SH-SY5Y (cell line): ENCODE measurements around the gene TTC28.

Experiments
- GATA2 ChIP-seq: IDR thresholded peaks from 2 replicates; pipeline ENCODE4 v1.6.1; 2011; ENCODE audit warnings: mild to moderate bottlenecking, low read depth, low read length
- GATA3 ChIP-seq: IDR thresholded peaks from 2 replicates; pipeline ENCODE4 v1.6.1; 2011; ENCODE audit warnings: low read depth, mild to moderate bottlenecking, low read length, moderate library complexity

TTC28 gene

DNA sequence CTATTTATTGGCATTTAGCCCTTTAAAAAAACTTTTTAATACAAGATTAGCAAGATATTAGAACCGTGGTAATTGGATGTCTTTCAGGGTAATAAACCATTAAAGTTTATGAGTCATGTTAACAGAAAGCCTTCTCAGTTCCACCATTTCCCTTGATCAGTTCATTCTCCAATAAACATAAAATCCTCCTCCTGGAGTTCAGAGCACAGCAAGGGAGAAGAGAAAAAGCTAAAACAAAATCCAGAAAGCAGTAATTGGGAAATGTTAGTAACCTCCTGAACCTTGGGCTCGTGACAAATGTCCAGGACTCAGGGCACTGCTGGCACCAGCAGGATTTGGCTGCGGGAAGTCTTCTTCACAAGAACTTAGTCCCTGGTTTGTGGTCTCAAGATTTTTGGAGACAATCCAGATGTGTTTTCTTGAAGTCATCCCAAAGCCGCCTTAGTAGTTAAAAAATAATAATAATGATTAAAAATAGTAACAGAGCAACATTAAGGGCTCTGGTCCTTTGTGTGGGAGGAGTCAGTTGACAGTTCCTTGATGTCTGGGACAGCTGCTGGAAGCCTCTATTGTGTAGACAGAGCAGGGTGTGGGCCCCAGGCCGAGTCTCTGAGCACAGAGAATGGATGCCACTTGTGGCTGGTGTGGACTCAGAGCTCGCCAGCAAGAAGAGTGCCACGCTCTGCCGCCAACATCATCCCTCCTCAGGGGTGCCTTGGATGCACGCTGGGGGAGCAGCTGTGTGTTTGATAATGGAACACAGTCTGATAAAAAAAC, 717.2 kb downstream of the TTC28 start:
- no peak for TF ChIP-seq GATA3
- no peak for TF ChIP-seq GATA2

- no peak for TF ChIP-seq GATA2
- TF ChIP-seq GATA3, result no peak
Measured at GRCh38 chr22:27961680-27962079, 718.0 kb downstream of the TTC28 start.

GRCh38 chr22:27961182-27961581, 718.5 kb downstream of the TTC28 start:
- TF ChIP-seq GATA3 (no peak), GATA2 (no peak)

DNA sequence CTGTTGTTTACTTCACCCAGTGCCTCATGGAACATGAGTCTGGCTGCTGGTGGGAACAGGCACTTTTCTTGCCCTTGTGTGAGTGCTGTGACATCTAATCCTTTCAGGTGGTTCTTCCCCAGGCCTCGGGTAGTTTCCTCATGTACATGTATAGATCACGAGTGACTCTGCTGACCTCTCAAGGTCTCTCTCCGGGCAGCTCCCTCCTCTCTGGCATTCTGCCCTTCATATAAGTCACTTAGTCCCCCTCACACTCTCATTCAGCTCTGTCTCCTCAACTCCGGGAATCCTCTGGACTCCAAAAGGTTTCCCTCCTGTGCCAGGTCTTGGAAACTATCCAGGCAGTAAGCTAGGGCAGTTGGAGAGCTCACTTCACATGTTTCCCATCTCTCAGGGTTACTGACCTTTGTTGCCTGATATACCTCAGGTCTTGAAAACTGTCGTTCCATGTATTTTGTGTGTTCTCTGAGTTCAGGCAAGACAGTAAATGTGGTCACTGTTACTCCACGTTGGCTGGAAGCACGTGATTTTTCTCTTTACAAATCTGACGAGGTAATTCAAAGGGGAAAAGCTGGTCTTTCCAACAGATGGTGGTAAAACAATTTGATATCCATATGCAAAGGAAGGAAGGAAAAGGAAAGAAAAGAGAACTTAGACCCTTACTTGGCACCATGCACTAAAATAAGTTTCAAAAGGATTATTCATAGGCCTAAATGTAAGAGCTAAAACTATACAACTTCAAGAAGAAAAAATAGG, 720.1 kb downstream of the TTC28 start:
- TF ChIP-seq GATA3 (no peak), GATA2 (no peak)

- TF ChIP-seq GATA3, result no peak
- TF ChIP-seq GATA2, result no peak
Measured at GRCh38 chr22:27952779-27953178, 726.9 kb downstream of the TTC28 start.

DNA sequence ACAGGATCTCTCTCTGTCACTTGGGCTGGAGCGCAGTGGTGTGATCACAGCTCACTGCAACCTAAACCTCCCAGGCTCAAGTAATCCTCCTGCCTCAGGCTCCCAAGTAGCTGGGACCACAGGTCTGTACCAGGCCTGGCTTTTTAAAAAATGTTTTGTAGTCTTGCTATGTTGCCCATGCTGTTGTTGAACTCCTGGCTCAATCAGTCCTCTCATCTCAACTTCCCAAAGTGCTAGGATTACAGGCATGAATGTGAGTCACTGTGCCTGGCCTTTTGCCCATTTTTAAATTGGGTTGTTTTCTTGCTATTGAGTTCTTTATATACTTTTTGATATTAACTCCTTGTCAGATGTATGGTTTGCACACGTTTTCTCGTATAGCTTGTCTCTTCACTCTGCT, 727.5 kb downstream of the TTC28 start:
- TF ChIP-seq GATA2 (no peak), GATA3 (no peak)

- no peak for TF ChIP-seq GATA3
- no peak for TF ChIP-seq GATA2
Measured at GRCh38 chr22:27949421-27949820, 730.2 kb downstream of the TTC28 start.

- TF ChIP-seq GATA3 (no peak), GATA2 (no peak)
Measured at GRCh38 chr22:27948569-27948968, 731.1 kb downstream of the TTC28 start.

GRCh38 chr22:27947448-27947847, 732.2 kb downstream of the TTC28 start:
- TF ChIP-seq GATA2, result no peak
- no peak for TF ChIP-seq GATA3

- TF ChIP-seq GATA2 (no peak), GATA3 (no peak)
Measured at GRCh38 chr22:27941143-27941542, 738.5 kb downstream of the TTC28 start.

- TF ChIP-seq GATA2 (no peak), GATA3 (no peak)
Measured at GRCh38 chr22:27937453-27937852, 742.2 kb downstream of the TTC28 start.

DNA sequence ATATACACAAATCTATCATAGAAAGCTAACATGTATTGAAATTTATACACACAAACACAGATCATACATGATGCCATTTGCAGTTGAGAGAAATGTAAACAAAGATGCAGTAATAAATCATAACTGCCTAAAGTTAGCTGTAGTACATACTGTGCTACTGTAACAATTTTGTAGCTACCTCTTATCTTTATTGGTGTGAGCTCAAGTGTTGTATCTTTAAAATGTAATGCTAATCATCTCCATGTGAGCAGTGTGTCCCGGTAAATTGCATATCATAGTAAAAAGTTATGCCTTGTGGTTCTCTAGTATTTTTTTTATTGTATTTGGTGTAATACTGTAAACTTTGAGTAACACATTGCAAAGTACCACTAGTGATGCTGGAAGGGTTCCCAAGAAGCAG, 743.7 kb downstream of the TTC28 start:
- TF ChIP-seq GATA3, result no peak
- no peak for TF ChIP-seq GATA2

DNA sequence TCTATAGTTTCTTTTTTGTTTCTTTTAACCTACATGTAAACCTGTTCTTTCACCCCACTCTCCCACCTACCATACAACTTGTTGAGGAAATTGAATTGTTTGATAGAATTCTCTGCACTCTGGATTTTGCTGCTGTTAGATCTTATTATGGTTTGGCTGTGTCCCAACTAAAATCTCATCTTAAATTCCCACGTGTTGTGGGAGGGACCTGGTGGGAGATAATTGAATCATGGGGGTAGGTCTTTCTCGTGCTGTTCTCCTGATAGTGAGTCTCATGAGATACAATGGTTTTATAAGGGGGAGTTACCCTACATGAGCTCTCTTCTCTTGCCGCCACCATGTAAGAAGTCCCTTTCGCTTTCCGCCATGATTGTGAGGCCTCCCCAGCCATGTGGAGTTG, 745.6 kb downstream of the TTC28 start:
- no peak for TF ChIP-seq GATA2
- TF ChIP-seq GATA3, result no peak

DNA sequence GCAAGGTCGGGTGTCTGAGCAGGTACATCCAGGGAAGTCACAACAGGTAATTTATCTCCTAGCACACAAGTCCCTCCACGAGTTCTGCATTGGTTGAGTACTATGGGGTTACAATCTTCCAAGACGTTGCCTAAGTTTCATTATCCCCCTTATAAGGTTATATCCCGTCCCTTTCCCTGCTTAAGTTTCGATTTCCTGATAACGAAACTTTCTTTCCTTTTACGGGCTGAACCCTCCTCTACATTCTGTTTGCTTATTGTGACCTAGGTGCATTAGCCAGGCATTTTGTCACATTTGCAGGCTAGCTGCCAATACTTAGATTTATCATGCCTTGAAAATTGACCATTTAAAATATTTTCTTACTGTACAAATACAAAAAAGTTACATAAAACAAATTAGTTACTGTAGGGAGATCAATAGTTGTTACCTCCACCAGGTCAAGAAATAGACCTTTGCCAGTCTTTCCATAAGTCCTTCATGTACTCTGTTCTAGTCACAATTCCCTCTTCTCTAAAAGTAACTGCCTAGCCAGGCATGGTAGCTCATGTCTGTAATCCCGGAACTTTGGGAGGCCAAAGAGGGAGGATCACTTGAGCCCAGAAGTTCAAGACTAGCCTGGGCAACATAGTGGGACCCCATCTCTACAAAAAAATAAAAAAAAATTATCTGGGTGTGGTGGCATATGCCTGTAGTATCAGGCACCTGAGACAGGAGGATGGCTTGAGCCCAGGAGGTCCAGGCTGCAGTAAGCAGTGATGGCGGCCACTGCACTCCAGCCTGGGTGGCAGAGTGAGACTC, 746.3 kb downstream of the TTC28 start:
- TF ChIP-seq GATA3 (no peak), GATA2 (no peak)
